ENCODE results near the gene PRR22. TPM values are rescaled to one million over a fixed set of nuclear protein-coding genes. Genes with fewer than 3 reads are reported as not detected.

The PRR22 gene
- total RNA-seq, 2 donors from 2014 or later: 1.1 to 1.3 TPM

DNA sequence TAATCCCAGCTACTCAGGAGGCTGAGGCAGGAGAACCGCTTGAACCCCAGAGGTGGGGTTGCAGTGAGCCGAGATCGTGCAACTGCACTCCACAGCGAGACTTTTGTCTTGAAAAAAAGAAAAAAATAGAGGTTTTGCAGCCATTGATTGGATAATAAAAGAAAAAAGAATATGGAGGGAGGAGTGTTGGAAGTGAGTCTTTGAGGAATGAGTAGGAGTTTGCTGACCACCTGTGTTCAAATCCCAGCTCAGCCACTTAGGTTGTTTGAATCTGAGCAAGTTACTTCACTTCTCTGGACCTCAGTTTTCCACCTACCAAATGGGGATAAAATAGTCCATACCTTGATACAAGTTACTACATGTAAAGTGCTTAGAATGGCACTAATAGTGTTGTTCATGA is 26.6 kb upstream of the PRR22 start:
- H3K9me3 ChIP-seq: no peaks in the 10 kb centered on the region
- no peaks in the 10 kb centered on the region for H3K36me3 ChIP-seq
- no peaks in the 10 kb centered on the region for H3K27me3 ChIP-seq (replicated peaks; ENCODE audit: insufficient read depth)
- no peak overlapping the region for H3K27ac ChIP-seq
- no peaks in the 10 kb centered on the region for H3K4me1 ChIP-seq (ENCODE audit: control insufficient read depth in 1 of 2, low read depth in 2 of 2)
- no peak for DNase-seq (ENCODE audit: low spot score)
- ATAC-seq (ENCODE audit: insufficient number of reproducible peaks, low FRiP score, low read depth): no peak
- TF ChIP-seq, protein P1, sequence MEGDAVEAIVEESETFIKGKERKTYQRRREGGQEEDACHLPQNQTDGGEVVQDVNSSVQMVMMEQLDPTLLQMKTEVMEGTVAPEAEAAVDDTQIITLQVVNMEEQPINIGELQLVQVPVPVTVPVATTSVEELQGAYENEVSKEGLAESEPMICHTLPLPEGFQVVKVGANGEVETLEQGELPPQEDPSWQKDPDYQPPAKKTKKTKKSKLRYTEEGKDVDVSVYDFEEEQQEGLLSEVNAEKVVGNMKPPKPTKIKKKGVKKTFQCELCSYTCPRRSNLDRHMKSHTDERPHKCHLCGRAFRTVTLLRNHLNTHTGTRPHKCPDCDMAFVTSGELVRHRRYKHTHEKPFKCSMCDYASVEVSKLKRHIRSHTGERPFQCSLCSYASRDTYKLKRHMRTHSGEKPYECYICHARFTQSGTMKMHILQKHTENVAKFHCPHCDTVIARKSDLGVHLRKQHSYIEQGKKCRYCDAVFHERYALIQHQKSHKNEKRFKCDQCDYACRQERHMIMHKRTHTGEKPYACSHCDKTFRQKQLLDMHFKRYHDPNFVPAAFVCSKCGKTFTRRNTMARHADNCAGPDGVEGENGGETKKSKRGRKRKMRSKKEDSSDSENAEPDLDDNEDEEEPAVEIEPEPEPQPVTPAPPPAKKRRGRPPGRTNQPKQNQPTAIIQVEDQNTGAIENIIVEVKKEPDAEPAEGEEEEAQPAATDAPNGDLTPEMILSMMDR (IDR thresholded peaks at IDR 0.05): no peak
- H3K4me3 ChIP-seq: no peak overlapping the region

DNA sequence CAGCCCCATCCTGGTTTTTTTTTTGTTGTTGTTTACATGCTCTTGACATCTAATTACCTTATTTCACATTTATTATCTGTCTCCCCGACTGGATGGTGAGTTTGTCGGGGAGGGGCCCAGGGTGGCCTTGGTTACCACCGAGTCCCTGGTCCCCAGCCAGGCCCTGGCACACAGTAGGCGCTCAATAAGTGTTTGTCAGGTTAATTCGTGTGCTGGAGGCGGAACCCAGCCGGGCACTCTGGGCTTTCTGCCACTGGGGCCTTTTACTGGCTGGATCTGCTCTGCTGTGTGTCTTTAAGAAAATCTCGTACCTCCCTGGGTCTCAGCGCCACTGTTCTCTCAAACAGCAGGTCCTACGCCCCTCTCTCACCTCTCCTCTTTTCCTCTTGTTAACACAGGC is 24.9 kb upstream of the PRR22 start:
- Histone ChIP-seq H3K4me1 (ENCODE audit: control insufficient read depth in 1 of 2, low read depth in 2 of 2) (no peaks in the 10 kb centered on the region), H3K36me3 (no peaks in the 10 kb centered on the region), H3K9me3 (no peaks in the 10 kb centered on the region), H3K4me3 (no peak overlapping the region), H3K27me3 (replicated peaks; ENCODE audit: insufficient read depth) (peaks cover 5% of the 10 kb centered on the region), H3K27ac (no peak overlapping the region)
- ATAC-seq (ENCODE audit: insufficient number of reproducible peaks, low FRiP score, low read depth) (no peak), DNase-seq (ENCODE audit: low spot score) (no peak)
- TF ChIP-seq, protein P1 (IDR thresholded peaks at IDR 0.05): no peak

DNA sequence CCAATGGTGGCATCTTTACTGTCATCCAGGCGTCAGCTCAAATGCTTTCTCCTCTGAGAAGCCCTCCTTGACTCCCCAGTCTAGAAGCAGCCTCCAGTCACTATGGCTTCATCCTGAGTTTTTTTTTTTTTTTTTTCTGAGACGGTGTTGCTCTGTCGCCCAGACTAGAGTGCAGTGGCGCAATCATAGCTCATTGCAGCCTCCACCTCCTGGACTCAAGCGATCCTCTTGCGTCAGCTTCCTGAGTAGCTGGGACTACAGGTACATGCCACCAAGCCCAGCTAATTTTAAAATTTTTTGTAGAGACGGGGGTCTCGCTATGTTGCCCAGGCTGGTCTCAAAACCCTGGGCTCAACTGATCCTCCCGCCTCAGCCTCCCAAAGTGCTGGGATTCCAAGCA is 24.5 kb upstream of the PRR22 start:
- ATAC-seq (ENCODE audit: insufficient number of reproducible peaks, low FRiP score, low read depth) (no peak), DNase-seq (ENCODE audit: low spot score) (no peak)
- Histone ChIP-seq H3K4me3 (no peak overlapping the region), H3K27ac (no peak overlapping the region), H3K36me3 (no peaks in the 10 kb centered on the region), H3K4me1 (ENCODE audit: control insufficient read depth in 1 of 2, low read depth in 2 of 2) (no peaks in the 10 kb centered on the region), H3K27me3 (replicated peaks; ENCODE audit: insufficient read depth) (peaks cover 5% of the 10 kb centered on the region), H3K9me3 (no peaks in the 10 kb centered on the region)
- TF ChIP-seq, protein P1 (IDR thresholded peaks at IDR 0.05): no peak

DNA sequence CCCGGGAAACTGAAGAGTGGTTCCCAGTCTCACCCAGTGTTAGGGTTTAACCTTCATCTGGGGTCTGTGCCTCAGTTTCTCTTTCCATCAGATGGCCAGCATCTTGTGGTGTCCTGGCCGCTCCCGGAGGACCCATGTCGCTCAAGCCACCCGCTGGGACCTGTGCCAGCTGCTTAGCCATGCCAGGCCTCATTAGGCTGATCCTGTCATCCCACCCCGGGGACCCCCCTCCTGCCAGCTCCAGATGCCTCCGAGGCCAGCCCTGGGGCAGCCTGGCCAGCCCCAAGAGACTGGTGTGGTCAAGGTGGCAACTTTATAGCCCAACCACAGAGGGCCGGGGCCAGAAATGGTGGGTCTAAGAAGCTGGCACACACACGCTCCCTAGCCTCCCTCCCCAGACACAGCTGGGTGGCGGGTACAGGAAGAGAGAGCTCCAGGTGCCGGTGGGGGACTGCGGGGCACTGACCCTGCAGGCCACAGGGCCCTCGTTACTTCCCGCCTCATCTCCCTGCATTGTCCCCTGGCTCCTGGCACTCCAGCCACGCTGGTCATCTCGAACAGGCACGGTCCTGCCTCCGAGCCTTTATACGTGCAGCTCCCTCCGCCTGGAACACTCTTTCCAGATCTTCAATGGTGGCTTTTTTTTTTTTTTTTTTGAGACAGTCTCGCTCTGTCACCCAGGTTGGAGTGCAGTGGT is 23.7 kb upstream of the PRR22 start:
- Histone ChIP-seq H3K9me3 (no peaks in the 10 kb centered on the region), H3K4me3 (no peak overlapping the region), H3K4me1 (ENCODE audit: control insufficient read depth in 1 of 2, low read depth in 2 of 2) (peaks cover 4 to 7% of the 10 kb centered on the region in 2 donors), H3K27me3 (replicated peaks; ENCODE audit: insufficient read depth) (peaks cover 5% of the 10 kb centered on the region), H3K27ac (no peak overlapping the region), H3K36me3 (no peaks in the 10 kb centered on the region)
- ATAC-seq (ENCODE audit: insufficient number of reproducible peaks, low FRiP score, low read depth) (no peak), DNase-seq (ENCODE audit: low spot score) (no peak)
- TF ChIP-seq, protein P1 (IDR thresholded peaks at IDR 0.05): no peak

DNA sequence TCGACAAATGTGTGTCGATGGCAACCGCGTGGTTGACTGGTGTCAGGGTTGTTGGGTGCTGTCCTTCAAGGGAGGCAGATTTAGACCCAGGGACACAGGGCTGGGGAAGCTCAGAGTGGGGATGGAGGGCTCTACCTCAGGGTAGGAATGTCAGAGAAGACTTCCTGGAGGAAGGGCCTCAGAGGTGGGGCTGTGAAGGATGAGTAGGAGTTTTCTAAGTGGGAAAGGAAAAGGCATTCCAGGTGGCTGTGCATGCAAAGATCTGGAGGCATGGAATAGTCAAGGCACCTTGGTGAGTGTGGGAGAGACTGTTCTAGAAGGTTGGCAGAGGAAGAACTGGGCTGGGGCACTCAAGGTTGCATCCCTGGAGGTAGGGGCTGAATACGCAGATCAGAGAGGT is 22.4 kb upstream of the PRR22 start:
- Histone ChIP-seq H3K27me3 (replicated peaks; ENCODE audit: insufficient read depth) (peaks cover 11% of the 10 kb centered on the region), H3K4me1 (ENCODE audit: control insufficient read depth in 1 of 2, low read depth in 2 of 2) (peaks cover 4 to 7% of the 10 kb centered on the region in 2 donors), H3K9me3 (no peaks in the 10 kb centered on the region), H3K4me3 (no peak overlapping the region), H3K27ac (no peak overlapping the region), H3K36me3 (no peaks in the 10 kb centered on the region)
- no peak for DNase-seq (ENCODE audit: low spot score)
- TF ChIP-seq, protein P1 (IDR thresholded peaks at IDR 0.05): no peak
- ATAC-seq (ENCODE audit: insufficient number of reproducible peaks, low FRiP score, low read depth): no peak
